ENCODE measurements around the gene ATP5PB. TPM values are rescaled to one million over a fixed set of nuclear protein-coding genes. Genes with fewer than 3 reads are reported as not detected.

Gene ATP5PB
- polyA plus RNA-seq, 3 donors, result 112 to 597 (median 557) TPM

- Histone ChIP-seq H3K9ac (ENCODE audit: insufficient read depth, low read length, poor library complexity, severe bottlenecking) (no peak overlapping the region), H3K36me3 (replicated peaks in 1 of 2; ENCODE audit: control insufficient read depth in 1 of 2, insufficient read depth in 2 of 2, low read length in 2 of 2) (peaks cover 41 to 70% of the 10 kb centered on the region in 2 donors), H2AFZ (ENCODE audit: insufficient read depth, low read depth, low read length, poor library complexity, severe bottlenecking) (no peak overlapping the region), H3K27ac (ENCODE audit: low read depth in 1 of 2, low read length in 2 of 2) (peak overlapping the region in 1 of 2 donors; percentile 10), H3K4me1 (ENCODE audit: control insufficient read depth in 1 of 2, insufficient read depth in 2 of 2, low read length in 2 of 2) (peaks cover 20 to 36% of the 10 kb centered on the region in 2 donors), H3K4me3 (replicated peaks in 1 of 3; ENCODE audit: low read depth in 2 of 3, low read length in 3 of 3) (no peak overlapping the region), H4K20me1 (ENCODE audit: insufficient read depth, low read length) (peaks cover 31% of the 10 kb centered on the region), H3K79me2 (ENCODE audit: insufficient read depth, low read length) (peaks cover 82% of the 10 kb centered on the region), H3K4me2 (replicated peaks; ENCODE audit: extremely low read depth, low read length, poor library complexity, severe bottlenecking) (no peak overlapping the region), H3K27me3 (ENCODE audit: control insufficient read depth in 2 of 2, insufficient read depth in 2 of 2, low read length in 2 of 2) (no peaks in the 10 kb centered on the region), H3K9me3 (replicated peaks in 1 of 2; ENCODE audit: control insufficient read depth in 1 of 2, insufficient read depth in 1 of 2, low read length in 2 of 2) (no peaks in the 10 kb centered on the region)
- Mint-ChIP-seq H3K27ac (no peak overlapping the region), H3K9me3 (peaks cover 0 to 2% (median 0%) of the 10 kb centered on the region in 7 donors), H3K4me3 (no peak overlapping the region), H3K36me3 (peaks cover 53 to 60% of the 10 kb centered on the region in 2 donors), H3K4me1 (peaks cover 43% of the 10 kb centered on the region), H3K27me3 (ENCODE audit: low read depth in 3 of 3) (peaks cover 0 to 2% (median 0%) of the 10 kb centered on the region in 3 donors)
- WGBS (ENCODE audit: insufficient coverage), result no CpG with 5 or more reads among the region's 3 CpGs
- intact Hi-C loops (cut with micrococcal nuclease), result loop anchor here in 1 of 2 donors (10.0 kb wide), 1 partner anchor 52 kb away; the partner anchor contains the start of genes ADORA3 and TMIGD3
- TF ChIP-seq CTCF (IDR thresholded peaks at IDR 0.05), result no peak
- no peak for DNase-seq
Measured at GRCh38 chr1:111452581-111452980, 3.3 kb downstream of the ATP5PB start.

DNA sequence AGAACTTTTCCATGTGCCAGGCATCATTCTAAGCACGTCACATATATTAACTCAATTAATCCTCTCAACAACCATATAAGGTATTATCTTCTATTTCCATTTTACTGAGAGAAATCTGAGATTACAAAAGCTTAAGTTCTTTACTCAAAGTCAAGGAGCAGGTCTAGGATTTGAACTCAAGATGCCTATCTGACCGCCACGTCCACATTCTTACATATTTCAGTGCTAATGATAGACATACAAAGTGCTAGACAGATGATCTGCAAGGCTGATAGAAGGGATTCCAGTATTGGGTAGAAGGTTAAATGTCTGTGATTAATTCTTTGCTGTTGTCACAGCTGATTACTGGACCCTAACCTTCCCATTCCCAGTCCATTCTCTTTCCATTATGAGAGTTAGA, 4.4 kb downstream of the ATP5PB start:
- Histone ChIP-seq H3K36me3 (replicated peaks in 1 of 2; ENCODE audit: control insufficient read depth in 1 of 2, insufficient read depth in 2 of 2, low read length in 2 of 2) (peaks cover 52 to 81% of the 10 kb centered on the region in 2 donors), H3K4me3 (replicated peaks in 1 of 3; ENCODE audit: low read depth in 2 of 3, low read length in 3 of 3) (no peak overlapping the region), H3K27ac (ENCODE audit: low read depth in 1 of 2, low read length in 2 of 2) (peak overlapping the region in 1 of 2 donors; percentile 12), H3K27me3 (ENCODE audit: control insufficient read depth in 2 of 2, insufficient read depth in 2 of 2, low read length in 2 of 2) (no peaks in the 10 kb centered on the region), H2AFZ (ENCODE audit: insufficient read depth, low read depth, low read length, poor library complexity, severe bottlenecking) (no peak overlapping the region), H3K9me3 (replicated peaks in 1 of 2; ENCODE audit: control insufficient read depth in 1 of 2, insufficient read depth in 1 of 2, low read length in 2 of 2) (no peaks in the 10 kb centered on the region), H3K4me2 (replicated peaks; ENCODE audit: extremely low read depth, low read length, poor library complexity, severe bottlenecking) (no peak overlapping the region), H3K4me1 (ENCODE audit: control insufficient read depth in 1 of 2, insufficient read depth in 2 of 2, low read length in 2 of 2) (peaks cover 11 to 25% of the 10 kb centered on the region in 2 donors), H3K79me2 (ENCODE audit: insufficient read depth, low read length) (peaks cover 73% of the 10 kb centered on the region), H4K20me1 (ENCODE audit: insufficient read depth, low read length) (peaks cover 37% of the 10 kb centered on the region), H3K9ac (ENCODE audit: insufficient read depth, low read length, poor library complexity, severe bottlenecking) (no peak overlapping the region)
- 100% methylated on average over 1 of the region's 3 CpGs for WGBS (ENCODE audit: insufficient coverage)
- H3K27me3 Mint-ChIP-seq (ENCODE audit: low read depth in 3 of 3), result peaks cover 0 to 2% (median 0%) of the 10 kb centered on the region in 3 donors
- no peak overlapping the region for H3K27ac Mint-ChIP-seq
- TF ChIP-seq CTCF (IDR thresholded peaks at IDR 0.05), result no peak
- peaks cover 0 to 2% (median 0%) of the 10 kb centered on the region in 7 donors for H3K9me3 Mint-ChIP-seq
- H3K4me3 Mint-ChIP-seq, result no peak overlapping the region
- H3K36me3 Mint-ChIP-seq, result peaks cover 64 to 72% of the 10 kb centered on the region in 2 donors
- intact Hi-C loops (cut with micrococcal nuclease), result loop anchor here in 1 of 2 donors (10.0 kb wide), 1 partner anchor 51 kb away; the partner anchor contains the start of genes ADORA3 and TMIGD3
- H3K4me1 Mint-ChIP-seq, result peaks cover 31% of the 10 kb centered on the region
- DNase-seq, result no peak

Measured in CD14-positive monocyte (primary cell).